Natural killer cell treated with Interleukin-12 subunit alpha and Interleukin-12 subunit beta and Interleukin-15 and Interleukin-18, amount 100 ng/mL, for 72 hours (primary cell): ENCODE measurements around the gene RWDD1. TPM values are rescaled to one million over a fixed set of nuclear protein-coding genes. Genes with fewer than 3 reads are reported as not detected.

ENCODE experiments used
- ATAC-seq, 2 donors: fragments of 150-1000 bp; cut with Tn5 transposase in 1 of 2; sonication (Bioruptor Pico), chemical (Tn5 transposase) in 1 of 2; 2 replicates each; pipeline ENCODE4 v1.10.0; 2021
- DNase-seq: peaks from one replicate; pipeline ENCODE4 v3.0.0; 2022; ENCODE audit warnings: low spot score
- H3K27ac Mint-ChIP-seq, 2 donors: 1 replicate in 1 of 2; 2 replicates in 1 of 2; pipeline ENCODE4 v1.8.0; 2022; ENCODE audit warnings: mixed read lengths in 2 of 2, mild to moderate bottlenecking in 1 of 2, moderate library complexity in 1 of 2
- H3K27me3 Mint-ChIP-seq, 2 donors: 1 replicate in 1 of 2; 2 replicates in 1 of 2; pipeline ENCODE4 v1.8.0; 2022; ENCODE audit warnings: mixed read lengths in 2 of 2
- H3K36me3 Mint-ChIP-seq: one replicate; pipeline ENCODE4 v1.8.0; 2022; ENCODE audit warnings: mixed read lengths
- H3K4me1 Mint-ChIP-seq, 2 donors: 1 replicate in 1 of 2; 2 replicates in 1 of 2; pipeline ENCODE4 v1.8.0; 2022; ENCODE audit warnings: low read depth in 2 of 2, mixed read lengths in 2 of 2, mild to moderate bottlenecking in 1 of 2
- H3K4me3 Mint-ChIP-seq: one replicate; pipeline ENCODE4 v1.8.0; 2022; ENCODE audit warnings: mixed read lengths
- H3K9me3 Mint-ChIP-seq: 2 replicates; pipeline ENCODE4 v1.8.0; 2022; ENCODE audit warnings: mixed read lengths
- total RNA-seq, 2 donors: library from RNA; stranded (reverse); gene quantifications; one replicate each; pipeline ENCODE4 v1.2.3, GENCODE V29; 2022

The RWDD1 gene
- total RNA-seq, 2 donors from 2014 or later: 36.5 to 36.8 TPM

- Mint-ChIP-seq H3K36me3 (no peaks in the 10 kb centered on the region), H3K9me3 (no peaks in the 10 kb centered on the region), H3K4me3 (no peak within 1 kb of the TSS), H3K4me1 (no peaks in the 10 kb centered on the region), H3K27ac (no peak within 1 kb of the TSS), H3K27me3 (peaks cover 39 to 62% of the 10 kb centered on the region in 2 donors)
- no peak for ATAC-seq
- no peak for DNase-seq
Measured at GRCh38 chr6:116545651-116546050, 25.7 kb upstream of the RWDD1 start, which contains the start of gene TRAPPC3L. Gene TRAPPC3L, minus strand, starts transcription at chr6:116545684. Its CDS starts 170 bp downstream, at chr6:116545514.

DNA sequence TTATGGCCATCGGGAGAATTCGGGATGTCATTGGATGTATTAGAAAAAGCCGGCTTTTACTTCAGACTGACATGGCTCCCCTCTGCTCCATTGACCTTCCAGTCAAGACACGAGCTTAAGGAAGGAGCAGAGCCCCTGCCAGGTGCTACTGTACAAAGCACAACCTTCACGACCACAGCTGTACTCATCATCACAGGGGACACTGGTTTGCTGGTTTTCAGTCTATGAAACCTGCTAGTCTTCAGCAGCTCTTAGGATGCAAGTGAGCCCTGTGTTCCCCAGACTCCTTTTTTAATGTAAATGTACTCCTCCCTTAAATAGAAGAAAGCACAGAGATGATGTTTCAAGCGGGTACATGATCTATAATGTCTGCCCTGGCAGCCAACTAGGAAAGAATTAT lies 23.9 kb upstream of the RWDD1 start:
- no peak for ATAC-seq
- DNase-seq: no peak
- no peak overlapping the region for H3K4me3 Mint-ChIP-seq
- no peak overlapping the region for H3K27ac Mint-ChIP-seq
- H3K27me3 Mint-ChIP-seq: peaks cover 37 to 69% of the 10 kb centered on the region in 2 donors
- no peaks in the 10 kb centered on the region for H3K9me3 Mint-ChIP-seq
- H3K36me3 Mint-ChIP-seq: no peaks in the 10 kb centered on the region
- no peaks in the 10 kb centered on the region for H3K4me1 Mint-ChIP-seq

- DNase-seq (no peak), ATAC-seq (no peak)
- Mint-ChIP-seq H3K9me3 (no peaks in the 10 kb centered on the region), H3K27me3 (peaks cover 27 to 54% of the 10 kb centered on the region in 2 donors), H3K36me3 (no peaks in the 10 kb centered on the region), H3K27ac (no peak overlapping the region), H3K4me1 (no peaks in the 10 kb centered on the region), H3K4me3 (no peak overlapping the region)
Measured at GRCh38 chr6:116550796-116551195, 20.5 kb upstream of the RWDD1 start.

- peaks cover 19 to 34% of the 10 kb centered on the region in 2 donors for H3K27me3 Mint-ChIP-seq
- no peaks in the 10 kb centered on the region for H3K9me3 Mint-ChIP-seq
- H3K27ac Mint-ChIP-seq: no peak within 1 kb of the TSS
- no peaks in the 10 kb centered on the region for H3K36me3 Mint-ChIP-seq
- no peak for DNase-seq
- ATAC-seq: no peak
- no peak within 1 kb of the TSS for H3K4me3 Mint-ChIP-seq
- H3K4me1 Mint-ChIP-seq: no peaks in the 10 kb centered on the region
Measured at GRCh38 chr6:116553451-116553850, 17.9 kb upstream of the RWDD1 start, which contains the start of gene CALHM4. Gene CALHM4, plus strand, starts transcription at chr6:116553751. Its CDS starts 43 bp downstream, at chr6:116553794.

GRCh38 chr6:116556065-116556464 lies 15.2 kb upstream of the RWDD1 start:
- Mint-ChIP-seq H3K4me1 (no peaks in the 10 kb centered on the region), H3K9me3 (no peaks in the 10 kb centered on the region), H3K4me3 (no peak overlapping the region), H3K27me3 (peaks cover 13 to 24% of the 10 kb centered on the region in 2 donors), H3K27ac (no peak overlapping the region), H3K36me3 (no peaks in the 10 kb centered on the region)
- DNase-seq (no peak), ATAC-seq (no peak)

- H3K27me3 Mint-ChIP-seq: peaks cover 14 to 15% of the 10 kb centered on the region in 2 donors
- no peaks in the 10 kb centered on the region for H3K36me3 Mint-ChIP-seq
- no peak for DNase-seq
- ATAC-seq: no peak
- no peaks in the 10 kb centered on the region for H3K4me1 Mint-ChIP-seq
- H3K27ac Mint-ChIP-seq: no peak overlapping the region
- no peak overlapping the region for H3K4me3 Mint-ChIP-seq
- no peaks in the 10 kb centered on the region for H3K9me3 Mint-ChIP-seq
Measured at GRCh38 chr6:116556814-116557415, 14.4 kb upstream of the RWDD1 start.

GRCh38 chr6:116557893-116558292 lies 13.4 kb upstream of the RWDD1 start:
- Mint-ChIP-seq H3K36me3 (no peaks in the 10 kb centered on the region), H3K27ac (no peak overlapping the region), H3K4me3 (no peak overlapping the region), H3K27me3 (peaks cover 17% of the 10 kb centered on the region in 2 donors), H3K4me1 (no peaks in the 10 kb centered on the region), H3K9me3 (no peaks in the 10 kb centered on the region)
- ATAC-seq (no peak), DNase-seq (no peak)

- Mint-ChIP-seq H3K9me3 (no peaks in the 10 kb centered on the region), H3K27ac (no peak overlapping the region)
- no peak for ATAC-seq
Measured at GRCh38 chr6:116560130-116560529, 11.2 kb upstream of the RWDD1 start.

GRCh38 chr6:116561377-116562018 lies 9.8 kb upstream of the RWDD1 start:
- ATAC-seq (peak; percentile 67 to 78), DNase-seq (peak; percentile 73)
- no peaks in the 10 kb centered on the region for H3K36me3 Mint-ChIP-seq
- H3K4me1 Mint-ChIP-seq: no peaks in the 10 kb centered on the region
- H3K9me3 Mint-ChIP-seq: no peaks in the 10 kb centered on the region
- H3K27me3 Mint-ChIP-seq: peaks cover 14 to 22% of the 10 kb centered on the region in 2 donors
- no peak overlapping the region for H3K27ac Mint-ChIP-seq
- no peak overlapping the region for H3K4me3 Mint-ChIP-seq

More at GRCh38 chr6:116560130-116560529, 11.2 kb upstream of the RWDD1 start:
- peaks cover 14 to 19% of the 10 kb centered on the region in 2 donors for H3K27me3 Mint-ChIP-seq
- no peaks in the 10 kb centered on the region for H3K4me1 Mint-ChIP-seq
- H3K4me3 Mint-ChIP-seq: no peak overlapping the region
- DNase-seq: no peak
- no peaks in the 10 kb centered on the region for H3K36me3 Mint-ChIP-seq

DNA sequence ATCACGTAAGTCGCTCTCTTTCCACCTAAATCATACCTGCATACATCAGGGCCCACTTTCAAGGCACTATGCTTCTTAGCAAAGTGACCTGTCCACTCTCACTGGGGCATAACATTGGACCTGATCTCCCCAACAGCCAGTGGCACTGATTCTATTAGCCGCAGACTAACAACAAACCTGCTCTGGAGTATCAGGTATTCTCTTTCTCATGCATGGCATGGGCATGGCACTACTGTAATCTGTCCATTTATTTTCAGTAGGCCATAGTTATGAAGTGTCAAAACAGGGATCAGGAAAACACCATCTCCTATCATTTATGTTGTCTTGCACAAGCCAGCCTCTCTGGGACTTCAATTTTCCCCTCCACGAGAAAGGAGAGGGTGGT lies 9.3 kb upstream of the RWDD1 start:
- H3K4me3 Mint-ChIP-seq: no peak overlapping the region
- no peaks in the 10 kb centered on the region for H3K4me1 Mint-ChIP-seq
- H3K36me3 Mint-ChIP-seq: no peaks in the 10 kb centered on the region
- no peak for DNase-seq
- no peak for ATAC-seq
- no peak overlapping the region for H3K27ac Mint-ChIP-seq
- H3K27me3 Mint-ChIP-seq: peaks cover 14 to 22% of the 10 kb centered on the region in 2 donors
- H3K9me3 Mint-ChIP-seq: no peaks in the 10 kb centered on the region

- H3K9me3 Mint-ChIP-seq: no peaks in the 10 kb centered on the region
- DNase-seq: no peak
- H3K36me3 Mint-ChIP-seq: no peaks in the 10 kb centered on the region
- ATAC-seq: no peak
- no peak overlapping the region for H3K4me3 Mint-ChIP-seq
- H3K4me1 Mint-ChIP-seq: no peaks in the 10 kb centered on the region
- no peak overlapping the region for H3K27ac Mint-ChIP-seq
- peaks cover 14 to 24% of the 10 kb centered on the region in 2 donors for H3K27me3 Mint-ChIP-seq
Measured at GRCh38 chr6:116562614-116563013, 8.7 kb upstream of the RWDD1 start.

DNA sequence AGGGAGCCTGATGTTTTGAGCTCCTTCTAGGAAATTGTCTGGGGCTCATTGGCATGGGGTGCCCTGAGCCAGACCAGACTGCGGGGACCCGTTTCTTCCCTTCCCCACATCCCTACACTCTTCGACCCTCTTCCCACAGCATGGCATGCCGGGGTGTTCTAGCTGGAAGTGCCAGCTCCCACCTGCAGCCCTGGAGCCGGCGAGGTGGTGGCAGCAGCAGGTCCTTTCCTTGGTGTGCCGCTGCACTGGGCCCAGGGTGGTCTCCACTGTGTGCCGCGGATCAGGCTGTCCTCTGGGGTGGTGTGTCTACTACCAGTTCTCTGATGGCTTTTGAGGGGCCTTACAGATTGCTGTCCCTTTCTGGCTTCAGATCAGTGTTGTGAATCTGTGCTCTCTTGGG lies 7.5 kb upstream of the RWDD1 start:
- no peaks in the 10 kb centered on the region for H3K9me3 Mint-ChIP-seq

DNA sequence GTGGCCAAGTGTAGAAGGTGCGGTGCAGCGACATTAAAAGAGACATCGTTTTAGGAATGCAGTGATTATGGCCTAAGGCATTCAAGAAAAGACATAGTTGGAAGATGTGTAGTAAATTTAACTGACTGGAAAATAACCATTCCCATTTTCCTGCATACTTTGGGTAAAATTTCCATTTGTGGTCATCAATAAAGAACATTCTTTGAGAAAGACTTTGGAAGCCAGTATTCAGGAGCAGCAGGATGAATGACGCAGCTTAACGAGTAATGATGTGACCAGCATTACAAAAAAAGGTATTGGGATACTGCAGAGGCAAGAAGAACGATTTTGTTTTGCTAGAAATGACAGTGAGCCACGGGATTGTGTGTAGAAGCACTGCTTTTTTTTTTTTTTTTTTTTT lies 7.0 kb upstream of the RWDD1 start:
- Mint-ChIP-seq H3K9me3 (no peaks in the 10 kb centered on the region), H3K4me3 (no peak overlapping the region), H3K27me3 (peaks cover 14 to 26% of the 10 kb centered on the region in 2 donors), H3K27ac (no peak overlapping the region), H3K36me3 (no peaks in the 10 kb centered on the region), H3K4me1 (peaks cover 2 to 5% of the 10 kb centered on the region in 2 donors)
- ATAC-seq (no peak), DNase-seq (no peak)

More for the DNA sequence above, 7.5 kb upstream of the RWDD1 start:
- Mint-ChIP-seq H3K4me3 (no peak overlapping the region), H3K36me3 (no peaks in the 10 kb centered on the region), H3K4me1 (peaks cover under 1 to 2% of the 10 kb centered on the region in 2 donors), H3K27ac (no peak overlapping the region), H3K27me3 (peaks cover 14 to 26% of the 10 kb centered on the region in 2 donors)
- DNase-seq (no peak), ATAC-seq (no peak)
